Measurements from ENCODE around the gene GIN1.

GRCh38 chr5:103092676-103093075 lies 27.3 kb downstream of the GIN1 start:
- TF ChIP-seq CTCF (IDR thresholded peaks at IDR 0.05) = no peak
- TF ChIP-seq POLR2AphosphoS5 (IDR thresholded peaks at IDR 0.05; ENCODE audit: insufficient read depth in 1 of 2, low read depth in 1 of 2) = no peak
- no peak for TF ChIP-seq POLR2A (IDR thresholded peaks at IDR 0.05)

All from vagina (tissue), 2 donors.